Measurements from ENCODE around the gene SLFN12L. TPM values are rescaled to one million over a fixed set of nuclear protein-coding genes. Genes with fewer than 3 reads are reported as not detected.

SLFN12L gene
- total RNA-seq, 2 donors from 2014 or later = 0.86 to 1.0 TPM

DNA sequence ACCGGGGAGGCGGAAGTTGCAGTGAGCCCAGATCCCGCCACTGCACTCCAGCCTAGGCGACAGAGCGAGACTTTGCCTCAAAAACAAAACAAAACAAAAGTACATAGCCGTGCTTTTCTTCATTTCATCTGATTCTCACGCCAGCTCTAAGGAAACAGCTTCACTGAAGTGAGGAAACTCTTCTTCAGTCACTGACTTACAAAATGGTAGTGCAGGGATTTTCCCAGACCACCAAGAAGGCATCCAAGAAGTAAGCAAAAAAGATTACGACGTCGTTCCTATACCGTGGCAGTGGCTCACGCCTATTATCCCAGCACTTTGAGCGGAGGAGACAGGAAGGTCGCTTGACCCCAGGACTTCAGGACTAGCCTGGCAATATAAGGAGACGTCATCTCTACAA is 48.5 kb downstream of the SLFN12L start:
- Histone ChIP-seq H3K36me3 (no peaks in the 10 kb centered on the region), H3K27me3 (peaks cover 64% of the 10 kb centered on the region), H3K9me3 (no peaks in the 10 kb centered on the region), H3K4me3 (no peak overlapping the region), H3K9ac (ENCODE audit: low read depth in 2 of 2, low read length in 2 of 2) (no peak overlapping the region), H3K4me1 (no peaks in the 10 kb centered on the region), H3K27ac (no peak overlapping the region)
- no peak for DNase-seq
- TF ChIP-seq, protein P1, sequence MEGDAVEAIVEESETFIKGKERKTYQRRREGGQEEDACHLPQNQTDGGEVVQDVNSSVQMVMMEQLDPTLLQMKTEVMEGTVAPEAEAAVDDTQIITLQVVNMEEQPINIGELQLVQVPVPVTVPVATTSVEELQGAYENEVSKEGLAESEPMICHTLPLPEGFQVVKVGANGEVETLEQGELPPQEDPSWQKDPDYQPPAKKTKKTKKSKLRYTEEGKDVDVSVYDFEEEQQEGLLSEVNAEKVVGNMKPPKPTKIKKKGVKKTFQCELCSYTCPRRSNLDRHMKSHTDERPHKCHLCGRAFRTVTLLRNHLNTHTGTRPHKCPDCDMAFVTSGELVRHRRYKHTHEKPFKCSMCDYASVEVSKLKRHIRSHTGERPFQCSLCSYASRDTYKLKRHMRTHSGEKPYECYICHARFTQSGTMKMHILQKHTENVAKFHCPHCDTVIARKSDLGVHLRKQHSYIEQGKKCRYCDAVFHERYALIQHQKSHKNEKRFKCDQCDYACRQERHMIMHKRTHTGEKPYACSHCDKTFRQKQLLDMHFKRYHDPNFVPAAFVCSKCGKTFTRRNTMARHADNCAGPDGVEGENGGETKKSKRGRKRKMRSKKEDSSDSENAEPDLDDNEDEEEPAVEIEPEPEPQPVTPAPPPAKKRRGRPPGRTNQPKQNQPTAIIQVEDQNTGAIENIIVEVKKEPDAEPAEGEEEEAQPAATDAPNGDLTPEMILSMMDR (IDR thresholded peaks at IDR 0.05) = no peak
- intact Hi-C loops (cut with DNase I) = no loop called here

DNA sequence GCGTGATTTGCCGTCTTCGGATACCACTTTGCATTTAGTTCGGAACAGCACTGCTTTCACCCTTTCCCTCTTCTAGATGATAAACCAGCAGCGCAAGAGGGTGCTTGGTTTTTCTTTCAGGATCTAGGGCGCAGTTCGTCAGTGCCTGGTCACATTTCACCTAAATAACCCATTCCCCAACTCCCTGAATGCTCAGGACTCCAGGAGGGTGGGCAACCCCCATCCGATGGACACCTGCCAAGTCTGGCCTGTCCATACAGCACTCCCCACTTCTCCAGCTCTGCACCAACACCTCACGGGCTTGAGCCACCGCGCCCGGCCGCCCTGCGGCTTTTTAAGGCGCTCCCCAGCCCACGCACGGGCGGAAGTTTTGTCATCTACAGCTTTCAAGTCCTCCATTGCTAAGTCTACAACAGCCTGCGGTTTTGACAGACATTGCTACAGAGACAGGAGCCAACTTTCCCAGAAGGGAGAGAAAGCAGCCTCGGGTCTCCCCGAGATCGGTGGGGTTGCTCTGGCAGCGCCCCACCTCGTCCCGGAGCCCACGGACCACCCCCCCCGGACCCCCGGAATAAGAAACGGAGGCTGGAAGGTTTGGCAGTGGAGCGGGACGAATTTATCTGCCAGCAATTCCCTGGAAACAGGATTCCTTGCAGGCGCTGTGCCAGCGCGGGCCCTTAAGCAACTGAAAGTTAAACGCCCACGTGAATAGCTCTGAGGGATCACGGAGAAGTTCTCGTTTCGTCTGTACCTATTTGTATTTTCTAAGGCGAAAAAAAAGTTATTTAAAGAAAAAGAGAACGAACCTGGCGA is 50.4 kb downstream of the SLFN12L start:
- DNase-seq = peak; percentile 32
- Histone ChIP-seq H3K36me3 (no peaks in the 10 kb centered on the region), H3K9me3 (no peaks in the 10 kb centered on the region), H3K9ac (ENCODE audit: low read depth in 2 of 2, low read length in 2 of 2) (peak overlapping the region; percentile 37 to 49), H3K27me3 (peaks cover 45% of the 10 kb centered on the region), H3K4me3 (peak overlapping the region; percentile 38), H3K27ac (no peak overlapping the region), H3K4me1 (no peaks in the 10 kb centered on the region)
- TF ChIP-seq, protein P1 (IDR thresholded peaks at IDR 0.05) = no peak
- intact Hi-C loops (cut with DNase I) = no loop called here

DNA sequence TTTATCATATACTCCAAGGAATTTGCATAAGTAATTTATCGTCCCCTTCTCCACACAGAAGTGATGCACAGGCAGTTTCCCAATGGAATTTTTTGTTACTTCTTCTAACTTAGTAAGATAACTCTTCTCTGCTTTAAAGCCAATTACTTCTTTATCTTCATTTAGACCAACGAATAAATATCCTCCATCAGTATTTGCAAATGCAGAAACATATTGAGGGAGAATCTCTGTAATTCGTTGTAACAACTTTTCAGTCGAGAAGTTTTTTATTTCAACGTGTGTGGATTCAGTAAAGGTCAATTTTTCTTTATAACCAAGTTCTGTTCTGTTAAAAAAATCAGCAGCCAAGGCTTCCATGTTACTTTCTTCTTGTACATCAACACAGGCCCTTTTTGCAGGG is 58.2 kb downstream of the SLFN12L start:
- no peaks in the 10 kb centered on the region for H3K27me3 ChIP-seq
- H3K9me3 ChIP-seq = no peaks in the 10 kb centered on the region
- H3K36me3 ChIP-seq = no peaks in the 10 kb centered on the region
- no peaks in the 10 kb centered on the region for H3K4me1 ChIP-seq
- no peak overlapping the region for H3K27ac ChIP-seq
- intact Hi-C loops (cut with DNase I) = no loop called here
- TF ChIP-seq, protein P1 (IDR thresholded peaks at IDR 0.05) = no peak
- no peak overlapping the region for H3K9ac ChIP-seq (ENCODE audit: low read depth in 2 of 2, low read length in 2 of 2)
- no peak overlapping the region for H3K4me3 ChIP-seq
- DNase-seq = no peak

DNA sequence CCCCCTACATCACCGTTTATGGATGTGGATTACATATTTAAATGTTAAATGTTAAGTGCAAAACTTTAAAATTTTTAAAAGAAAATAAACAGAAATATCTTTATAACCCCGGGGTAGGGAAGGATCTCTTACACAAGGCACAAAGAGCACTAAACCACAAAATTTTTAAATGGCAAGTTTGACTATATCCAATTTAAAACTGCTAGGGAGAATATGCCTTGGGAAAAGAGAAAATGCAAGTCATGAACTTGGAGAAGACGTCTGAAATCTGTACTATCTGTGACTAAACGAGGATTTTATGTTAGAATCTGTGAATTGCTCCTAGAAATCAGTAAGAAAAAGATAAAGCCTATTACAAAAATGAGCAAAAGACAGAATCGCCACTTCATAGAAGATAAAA is 60.2 kb downstream of the SLFN12L start:
- no peak for DNase-seq
- no peak overlapping the region for H3K9ac ChIP-seq (ENCODE audit: low read depth in 2 of 2, low read length in 2 of 2)
- no peaks in the 10 kb centered on the region for H3K9me3 ChIP-seq
- H3K27ac ChIP-seq = no peak overlapping the region
- H3K36me3 ChIP-seq = no peaks in the 10 kb centered on the region
- TF ChIP-seq, protein P1 (IDR thresholded peaks at IDR 0.05) = no peak
- intact Hi-C loops (cut with DNase I) = no loop called here
- H3K4me1 ChIP-seq = no peaks in the 10 kb centered on the region
- H3K27me3 ChIP-seq = no peaks in the 10 kb centered on the region
- H3K4me3 ChIP-seq = no peak overlapping the region

DNA sequence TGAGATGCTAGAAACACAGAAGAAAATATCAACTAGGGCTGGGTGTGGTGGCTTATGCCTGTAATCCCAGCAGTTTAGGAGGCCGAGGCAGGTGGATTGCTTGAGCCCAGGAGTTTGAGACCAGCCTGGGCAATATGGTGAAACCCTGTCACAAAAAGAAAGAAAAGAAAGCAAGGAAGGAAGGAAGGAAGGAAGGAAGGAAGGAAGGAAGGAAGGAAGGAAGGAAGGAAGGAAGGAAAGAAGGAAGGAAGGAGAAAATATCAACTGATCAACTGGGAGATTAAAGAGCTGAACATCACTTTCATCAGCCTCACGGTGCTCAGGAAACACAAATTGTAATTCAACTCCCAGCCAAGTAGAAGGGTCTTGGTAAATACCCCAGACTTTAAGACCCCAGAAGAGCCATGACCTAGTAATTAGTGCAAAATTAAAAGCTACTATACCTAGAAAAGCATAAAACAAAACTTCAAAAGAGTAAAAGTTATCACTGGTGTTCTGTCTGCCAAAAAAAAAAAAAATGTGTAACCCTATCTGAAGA is 61.1 kb downstream of the SLFN12L start:
- Histone ChIP-seq H3K36me3 (no peaks in the 10 kb centered on the region), H3K4me3 (no peak overlapping the region), H3K4me1 (no peaks in the 10 kb centered on the region), H3K9ac (ENCODE audit: low read depth in 2 of 2, low read length in 2 of 2) (no peak overlapping the region), H3K9me3 (no peaks in the 10 kb centered on the region), H3K27me3 (no peaks in the 10 kb centered on the region), H3K27ac (no peak overlapping the region)
- TF ChIP-seq, protein P1 (IDR thresholded peaks at IDR 0.05) = no peak
- DNase-seq = no peak
- intact Hi-C loops (cut with DNase I) = no loop called here
